Mesothelial cell of epicardium (in vitro differentiated cells): ENCODE measurements around the gene NKX2-2. TPM values are rescaled to one million over a fixed set of nuclear protein-coding genes. Genes with fewer than 3 reads are reported as not detected.
A peak's percentile ranks its signal among the peaks of the same experiment; 100 is the strongest.

Source experiments
- DNase-seq, 2 experiments: peaks; one replicate each; pipeline ENCODE4 v3.0.0; 2021; ENCODE audit warnings: low spot score in 2 of 2; ENCODE audit not compliant: unreplicated experiment in 2 of 2
- H3K27ac Mint-ChIP-seq: 2 replicates; pipeline ENCODE4 v1.8.0; 2021; ENCODE audit warnings: mixed read lengths
- H3K27me3 Mint-ChIP-seq: 2 replicates; pipeline ENCODE4 v1.8.0; 2021; ENCODE audit warnings: low read depth, mixed read lengths
- H3K36me3 Mint-ChIP-seq: 2 replicates; pipeline ENCODE4 v1.8.0; 2021; ENCODE audit warnings: mixed read lengths
- H3K4me1 Mint-ChIP-seq: 2 replicates; pipeline ENCODE4 v1.8.0; 2021; ENCODE audit warnings: mixed read lengths
- H3K4me3 Mint-ChIP-seq: 2 replicates; pipeline ENCODE4 v1.8.0; 2021; ENCODE audit warnings: mild to moderate bottlenecking, moderate library complexity, mixed read lengths
- H3K9me3 Mint-ChIP-seq: 2 replicates; pipeline ENCODE4 v1.8.0; 2021; ENCODE audit warnings: mixed read lengths
- CTCF ChIP-seq: fragments of 200-600 bp; sonication (generic); IDR thresholded peaks from one replicate; pipeline ENCODE4 v1.5.0; 2021; ENCODE audit warnings: antibody characterized with exemption; ENCODE audit not compliant: unreplicated experiment
- total RNA-seq: library from RNA; stranded (reverse); gene quantifications from 3 replicates; pipeline ENCODE4 v1.2.1, GENCODE V29; 2021

The NKX2-2 gene
- total RNA-seq, 1 donor from 2014 or later, result not detected

GRCh38 chr20:21512634-21513180 lies 1.2 kb downstream of the NKX2-2 start:
- no peak for TF ChIP-seq CTCF
- H3K9me3 Mint-ChIP-seq, result no peaks in the 10 kb centered on the region
- peaks cover 95% of the 10 kb centered on the region for H3K27me3 Mint-ChIP-seq
- H3K4me1 Mint-ChIP-seq, result peaks cover 11% of the 10 kb centered on the region
- no peaks in the 10 kb centered on the region for H3K36me3 Mint-ChIP-seq
- H3K4me3 Mint-ChIP-seq, result no peak overlapping the region
- no peak for DNase-seq
- H3K27ac Mint-ChIP-seq, result no peak overlapping the region

- Mint-ChIP-seq H3K9me3 (no peaks in the 10 kb centered on the region), H3K36me3 (no peaks in the 10 kb centered on the region), H3K4me1 (peaks cover 11% of the 10 kb centered on the region), H3K4me3 (peak overlapping the region; percentile 22), H3K27me3 (peaks cover 95% of the 10 kb centered on the region), H3K27ac (no peak overlapping the region)
- no peak for TF ChIP-seq CTCF
- no peak for DNase-seq
Observed at GRCh38 chr20:21511850-21512633, 1.8 kb downstream of the NKX2-2 start.

GRCh38 chr20:21511485-21511849 lies 2.4 kb downstream of the NKX2-2 start:
- Mint-ChIP-seq H3K27me3 (peaks cover 95% of the 10 kb centered on the region), H3K9me3 (no peaks in the 10 kb centered on the region), H3K4me3 (no peak overlapping the region), H3K27ac (no peak overlapping the region), H3K36me3 (no peaks in the 10 kb centered on the region), H3K4me1 (peaks cover 13% of the 10 kb centered on the region)
- TF ChIP-seq CTCF, result no peak
- no peak for DNase-seq

GRCh38 chr20:21510414-21511384 lies 3.2 kb downstream of the NKX2-2 start:
- Mint-ChIP-seq H3K36me3 (no peaks in the 10 kb centered on the region), H3K9me3 (no peaks in the 10 kb centered on the region), H3K4me1 (peaks cover 13% of the 10 kb centered on the region), H3K27me3 (peaks cover 93% of the 10 kb centered on the region), H3K27ac (no peak overlapping the region), H3K4me3 (peak overlapping the region; percentile 55)
- no peak for TF ChIP-seq CTCF
- DNase-seq, result no peak

GRCh38 chr20:21509597-21510371 lies 4.1 kb downstream of the NKX2-2 start:
- peaks cover 16% of the 10 kb centered on the region for H3K4me1 Mint-ChIP-seq
- H3K4me3 Mint-ChIP-seq, result peak overlapping the region; percentile 55
- no peak overlapping the region for H3K27ac Mint-ChIP-seq
- TF ChIP-seq CTCF, result no peak
- no peak for DNase-seq
- no peaks in the 10 kb centered on the region for H3K9me3 Mint-ChIP-seq
- H3K27me3 Mint-ChIP-seq, result peaks cover 92% of the 10 kb centered on the region
- no peaks in the 10 kb centered on the region for H3K36me3 Mint-ChIP-seq
